ENCODE data around the gene C2orf76.

DNA sequence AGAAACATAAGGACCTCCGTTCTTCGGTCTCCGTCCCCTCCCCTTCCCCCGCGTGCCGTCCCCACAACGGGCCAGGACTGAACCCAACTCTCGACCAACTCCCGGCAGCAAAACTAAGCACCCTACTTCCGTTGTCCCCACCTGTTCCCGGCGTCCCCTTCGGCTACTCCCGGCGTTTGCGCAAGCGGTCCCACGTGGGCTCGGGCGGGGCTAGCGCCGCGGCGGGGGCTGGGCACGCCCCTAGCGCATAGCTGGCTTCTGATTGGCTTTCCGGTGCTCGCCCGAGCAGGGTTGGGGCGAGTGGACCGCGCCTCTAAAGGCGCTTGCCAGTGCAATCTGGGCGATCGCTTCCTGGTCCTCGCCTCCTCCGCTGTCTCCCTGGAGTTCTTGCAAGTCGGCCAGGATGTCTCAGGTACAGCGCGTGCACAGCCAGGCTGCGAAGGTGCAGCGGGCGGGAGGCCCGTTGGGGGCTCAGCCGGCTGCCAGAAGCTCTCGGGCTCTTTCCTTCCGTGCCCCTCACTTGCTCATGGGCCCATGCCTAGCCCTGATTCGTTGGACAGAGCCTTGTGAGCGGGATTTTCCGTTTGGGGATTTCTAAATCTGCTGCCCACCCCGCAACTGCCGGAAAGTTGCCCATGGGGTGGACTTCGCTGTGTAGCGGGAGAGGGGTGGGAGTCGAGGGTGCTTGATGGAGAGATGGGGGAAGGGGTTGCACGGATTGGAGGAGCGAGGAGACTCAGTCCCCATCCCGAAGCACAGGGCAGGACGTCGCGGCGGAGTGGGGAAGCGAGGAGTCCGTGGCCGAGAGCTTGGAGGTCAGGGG, at the start of gene C2orf76, which contains the start of gene DBI:
- TF ChIP-seq, protein P1, sequence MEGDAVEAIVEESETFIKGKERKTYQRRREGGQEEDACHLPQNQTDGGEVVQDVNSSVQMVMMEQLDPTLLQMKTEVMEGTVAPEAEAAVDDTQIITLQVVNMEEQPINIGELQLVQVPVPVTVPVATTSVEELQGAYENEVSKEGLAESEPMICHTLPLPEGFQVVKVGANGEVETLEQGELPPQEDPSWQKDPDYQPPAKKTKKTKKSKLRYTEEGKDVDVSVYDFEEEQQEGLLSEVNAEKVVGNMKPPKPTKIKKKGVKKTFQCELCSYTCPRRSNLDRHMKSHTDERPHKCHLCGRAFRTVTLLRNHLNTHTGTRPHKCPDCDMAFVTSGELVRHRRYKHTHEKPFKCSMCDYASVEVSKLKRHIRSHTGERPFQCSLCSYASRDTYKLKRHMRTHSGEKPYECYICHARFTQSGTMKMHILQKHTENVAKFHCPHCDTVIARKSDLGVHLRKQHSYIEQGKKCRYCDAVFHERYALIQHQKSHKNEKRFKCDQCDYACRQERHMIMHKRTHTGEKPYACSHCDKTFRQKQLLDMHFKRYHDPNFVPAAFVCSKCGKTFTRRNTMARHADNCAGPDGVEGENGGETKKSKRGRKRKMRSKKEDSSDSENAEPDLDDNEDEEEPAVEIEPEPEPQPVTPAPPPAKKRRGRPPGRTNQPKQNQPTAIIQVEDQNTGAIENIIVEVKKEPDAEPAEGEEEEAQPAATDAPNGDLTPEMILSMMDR (IDR thresholded peaks at IDR 0.05), result no peak
- TF ChIP-seq POLR2A (IDR thresholded peaks at IDR 0.05) (peak; percentile 56 to 84), EP300 (IDR thresholded peaks at IDR 0.05) (peak in 1 of 4 donors; percentile 84), POLR2AphosphoS5 (IDR thresholded peaks at IDR 0.05) (peak; percentile 84 to 96 (median 92))
